SIG-M5 treated with dmso at 0.1 percent for 504 hours (cell line): ENCODE data around the gene SSBP2.

Experiments used
- DNase-seq: peaks from one replicate; lab custom pipeline; 2025; ENCODE audit not compliant: unreplicated experiment; lab: John Stamatoyannopoulos, UW

The SSBP2 gene

DNA sequence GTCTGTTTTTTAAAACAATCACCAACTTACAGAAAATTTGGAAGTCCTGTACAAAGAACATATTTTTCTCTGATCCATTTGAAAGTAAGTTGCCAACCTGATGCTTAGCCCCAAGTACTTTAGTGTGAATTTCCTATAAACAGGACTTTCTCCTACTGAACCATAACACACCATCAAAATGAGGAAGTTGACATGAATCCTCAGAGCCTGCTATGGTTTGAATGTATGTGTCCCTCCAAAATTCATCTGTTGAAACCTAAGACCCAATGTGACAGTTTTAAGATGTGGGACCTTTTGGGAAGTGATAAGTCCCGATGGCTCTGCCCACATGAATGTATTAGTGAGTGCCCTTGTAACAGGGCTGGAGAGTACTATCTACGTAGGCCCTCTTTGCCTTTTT, 350.5 kb downstream of the SSBP2 start:
- DNase-seq: peak; percentile 44

DNA sequence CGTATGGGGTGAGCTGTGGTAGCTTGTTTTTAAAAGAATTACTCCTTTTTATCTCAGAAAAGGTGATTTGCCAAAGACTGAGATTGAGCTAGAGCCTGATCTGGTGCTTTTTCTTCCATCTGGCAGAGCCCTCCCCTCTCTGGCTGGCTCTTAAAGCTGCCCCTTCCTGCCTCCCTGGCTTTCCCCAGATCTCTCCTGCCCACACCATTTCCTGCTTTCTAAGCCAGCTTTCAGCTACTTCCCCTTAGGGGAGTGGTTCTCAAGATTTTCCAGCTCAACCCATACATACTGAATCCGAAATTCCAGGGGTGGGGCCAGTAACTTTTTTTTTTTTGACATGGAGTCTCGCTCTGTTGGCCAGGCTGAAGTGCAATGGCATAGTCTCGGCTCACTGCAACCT, 352.2 kb downstream of the SSBP2 start:
- DNase-seq: no peak

DNA sequence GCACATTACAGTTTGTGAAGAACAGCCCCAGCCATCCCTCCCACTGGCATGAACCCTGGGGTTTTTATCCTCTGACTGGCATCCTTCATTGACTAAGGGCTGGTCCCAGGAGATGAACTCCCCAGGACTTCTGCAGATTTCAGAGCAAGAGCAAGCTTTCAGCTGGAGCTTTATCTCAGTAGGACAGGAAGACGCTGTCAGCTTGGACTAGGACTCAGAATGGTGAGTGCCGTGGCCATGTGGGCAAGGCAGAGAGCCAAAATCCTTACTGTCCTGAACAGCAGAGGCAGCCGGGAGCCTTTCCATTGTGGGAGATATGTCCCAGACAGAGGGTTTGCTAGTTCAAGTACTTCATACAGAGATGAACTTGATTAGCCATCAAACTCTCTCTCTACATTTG, 353.7 kb downstream of the SSBP2 start:
- no peak for DNase-seq

DNA sequence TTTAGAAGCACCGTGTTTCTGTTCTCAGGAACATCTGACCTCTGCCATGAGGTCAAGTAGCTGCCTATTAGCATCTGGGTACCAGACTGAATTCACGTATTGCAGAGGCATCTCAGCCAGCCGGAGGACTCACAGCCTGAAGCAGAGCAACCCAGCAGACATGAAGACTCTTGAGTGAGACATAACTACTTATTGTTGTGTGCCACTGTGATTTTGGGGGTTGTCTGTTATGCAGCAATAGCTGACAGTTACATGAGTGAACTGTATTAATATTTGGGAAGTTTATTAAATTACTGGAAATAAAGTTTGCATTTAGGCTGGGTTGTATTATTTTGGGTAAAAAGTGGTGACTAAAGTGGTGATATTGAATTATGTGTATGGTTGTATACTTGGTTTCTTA, 355.6 kb downstream of the SSBP2 start:
- no peak for DNase-seq

DNA sequence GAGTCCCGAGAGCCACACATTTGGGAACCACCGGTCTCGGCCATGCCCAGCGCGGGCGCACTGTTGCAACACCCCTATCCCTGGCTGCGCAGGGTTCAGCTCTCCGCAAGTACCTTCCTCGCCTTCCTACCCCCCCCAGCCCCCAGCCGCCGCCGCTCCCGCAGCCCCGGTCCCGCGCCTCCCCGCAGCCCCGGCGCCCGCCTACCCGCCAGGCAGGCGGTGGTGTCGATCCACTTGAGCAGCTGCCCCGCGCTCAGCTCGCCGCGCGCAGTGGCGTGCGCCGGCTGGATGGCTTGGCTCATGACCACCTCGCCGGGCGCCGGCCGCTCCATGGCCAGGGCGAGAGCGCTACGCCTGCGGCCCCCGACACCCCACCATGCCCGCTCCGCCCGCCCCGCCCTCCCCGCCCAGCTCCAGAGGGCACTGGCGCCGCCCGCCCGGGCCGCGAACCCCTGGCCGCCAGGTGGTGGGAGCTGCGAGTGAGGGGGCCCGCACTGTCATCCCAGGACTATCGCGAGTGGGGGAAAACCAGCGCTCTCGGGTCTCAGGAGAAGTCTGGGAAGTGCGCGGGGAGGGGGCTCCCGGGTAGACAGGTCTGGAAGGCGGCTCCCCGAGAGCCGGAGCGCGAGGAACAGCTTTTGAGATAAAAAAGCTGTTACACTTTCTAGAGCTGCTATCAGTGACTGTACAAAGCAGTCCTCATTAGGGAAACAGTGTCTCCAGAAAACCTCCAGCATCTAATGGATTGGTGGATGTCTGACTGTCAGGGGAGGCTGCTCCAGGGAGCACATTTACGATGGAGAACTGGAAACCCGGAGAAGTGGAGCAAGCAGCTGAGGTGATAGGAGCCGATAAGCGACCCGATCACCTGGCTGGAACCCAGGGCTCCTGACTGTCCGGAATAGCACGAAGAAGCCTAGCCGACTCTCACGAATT, 356.8 kb downstream of the SSBP2 start, which contains the start of gene ACOT12:
ACOT12 (minus strand) TSS at position 352 of the 936 bp plus-strand sequence; CDS start at position 332, 20 bp downstream.
- DNase-seq: no peak

DNA sequence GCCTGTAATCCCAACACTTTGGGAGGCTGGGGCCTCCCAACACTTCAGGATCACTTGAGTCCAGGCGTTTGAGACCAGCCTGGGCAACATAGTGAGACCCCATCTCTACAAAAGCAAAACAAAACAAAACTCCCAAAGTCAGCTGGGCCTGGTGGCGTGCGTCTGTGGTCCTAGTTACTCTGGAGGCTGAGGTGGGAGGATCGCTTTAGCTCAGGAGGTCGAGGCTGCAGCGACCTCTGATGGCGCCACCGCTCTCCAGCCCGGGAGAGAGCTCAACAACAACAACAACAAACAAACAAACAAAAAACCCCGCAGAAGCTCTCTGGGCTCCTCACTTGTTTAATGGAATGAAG, 357.5 kb downstream of the SSBP2 start:
- no peak for DNase-seq

DNA sequence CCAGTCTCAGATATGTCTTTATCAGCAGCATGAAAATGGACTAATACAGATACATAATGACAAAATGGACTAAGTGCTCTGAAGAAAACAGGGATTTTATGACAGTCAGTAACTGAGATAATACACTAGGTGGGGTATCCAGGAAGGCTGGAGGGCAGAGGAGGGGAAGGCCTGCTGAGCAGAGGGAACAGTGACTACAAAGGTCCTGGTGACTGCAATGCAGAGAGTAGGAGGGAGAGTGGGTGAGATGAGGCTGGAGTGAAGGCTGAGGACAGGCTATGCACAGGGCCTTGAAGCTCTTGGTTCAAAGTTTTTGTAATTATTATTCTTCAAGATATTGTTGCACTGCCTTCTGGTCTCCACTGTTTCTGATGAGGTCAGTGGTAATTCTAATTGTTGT, 361.9 kb downstream of the SSBP2 start:
- DNase-seq: no peak

DNA sequence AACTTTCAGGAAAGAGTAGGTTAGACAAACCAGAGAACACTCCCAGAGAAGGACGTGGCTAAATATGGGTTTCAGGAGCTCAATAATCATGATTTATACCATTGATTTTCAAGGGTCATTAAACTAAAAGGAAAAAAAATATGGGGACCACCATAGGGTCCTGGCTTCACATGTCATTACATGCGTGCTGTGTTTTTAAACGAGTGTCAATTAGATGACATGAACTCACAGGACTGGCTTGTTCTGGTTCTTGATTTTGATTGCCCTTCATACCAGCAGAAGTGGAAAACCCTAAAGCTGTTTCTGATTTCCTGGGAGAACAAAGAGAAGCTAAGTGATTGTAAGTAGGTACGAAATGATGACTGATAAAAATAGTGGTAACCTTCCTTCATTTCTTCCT, 362.7 kb downstream of the SSBP2 start:
- no peak for DNase-seq

DNA sequence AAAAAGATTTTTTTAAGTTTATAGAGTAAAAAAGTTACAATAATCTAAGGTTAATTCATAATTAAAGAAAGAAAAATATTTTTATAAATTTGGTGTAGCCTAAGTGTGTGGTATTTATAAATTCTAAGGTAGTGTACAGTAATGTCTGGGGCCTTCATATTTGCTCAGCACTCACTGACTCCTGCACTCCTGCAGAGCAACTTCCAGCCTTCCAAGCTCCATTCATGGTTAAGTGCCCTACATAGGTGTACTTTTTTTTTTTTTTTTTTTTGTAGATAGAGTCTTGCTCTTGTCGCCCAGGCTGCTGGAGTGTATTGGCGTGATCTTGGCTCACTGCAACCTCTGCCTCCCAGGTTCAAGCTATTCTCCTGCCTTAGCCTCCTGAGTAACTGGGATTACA, 367.0 kb downstream of the SSBP2 start:
- DNase-seq: no peak

DNA sequence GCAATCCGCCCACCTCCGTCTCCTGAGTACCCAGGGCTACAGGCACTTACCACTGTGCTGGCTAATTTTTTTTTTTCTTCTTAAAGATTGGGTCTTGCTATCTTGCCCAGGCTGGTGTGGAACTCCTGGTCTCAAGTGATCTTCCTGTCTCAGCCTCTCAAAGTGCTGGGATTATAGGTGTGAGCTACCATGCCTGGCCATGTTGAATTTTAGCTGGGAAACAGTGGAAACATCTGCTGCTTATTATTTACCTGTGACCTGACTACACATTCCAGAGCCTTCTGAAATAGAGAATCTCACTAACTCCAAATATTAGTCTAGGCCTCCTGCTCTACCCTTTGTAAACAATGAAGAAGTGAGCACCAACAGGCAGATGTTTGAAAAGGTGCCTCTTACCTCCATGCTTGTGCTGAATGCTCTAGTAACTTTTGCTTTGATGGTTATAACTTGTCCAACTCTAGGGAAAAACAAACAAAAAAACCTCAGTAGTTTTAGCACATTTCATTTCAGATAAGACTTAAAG, 379.5 kb downstream of the SSBP2 start:
- DNase-seq: no peak

DNA sequence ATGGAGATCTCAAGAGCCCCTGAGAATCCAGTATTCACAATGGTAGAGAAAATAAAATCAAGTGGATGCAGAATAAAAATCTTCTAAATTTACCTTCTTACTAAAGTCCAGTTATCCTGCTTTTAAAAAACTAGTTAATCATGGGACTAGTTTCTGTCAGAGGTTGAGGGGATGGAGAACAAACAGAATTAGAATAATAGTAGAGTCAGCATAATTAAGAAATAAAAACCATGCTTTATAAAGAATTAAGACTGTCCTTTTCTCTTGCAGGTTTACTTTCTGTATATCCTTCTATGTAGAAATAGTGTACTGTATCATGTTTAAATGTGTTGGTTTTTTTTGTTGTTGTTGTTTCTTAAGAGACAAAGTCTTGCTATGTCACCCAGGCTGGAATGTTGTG, 380.0 kb downstream of the SSBP2 start:
- no peak for DNase-seq

DNA sequence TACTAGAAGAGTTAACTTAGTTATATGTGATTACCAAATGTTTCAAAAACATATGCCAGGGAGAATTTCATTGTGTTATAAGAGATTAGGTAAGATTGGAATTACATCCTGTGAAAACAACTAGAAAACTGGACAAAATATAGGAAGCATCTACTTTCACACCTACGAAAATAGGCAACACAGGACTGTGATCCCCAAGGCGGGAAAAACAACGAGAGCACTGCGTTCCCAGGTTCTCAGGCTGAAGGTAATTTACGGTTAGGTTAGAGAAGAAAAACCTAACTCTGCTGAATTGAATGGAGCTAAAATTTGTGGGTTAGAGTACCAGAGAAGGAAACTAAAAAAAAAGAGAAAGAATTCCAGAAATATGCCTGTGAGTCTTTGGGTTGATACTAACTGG, 385.4 kb downstream of the SSBP2 start:
- no peak for DNase-seq

DNA sequence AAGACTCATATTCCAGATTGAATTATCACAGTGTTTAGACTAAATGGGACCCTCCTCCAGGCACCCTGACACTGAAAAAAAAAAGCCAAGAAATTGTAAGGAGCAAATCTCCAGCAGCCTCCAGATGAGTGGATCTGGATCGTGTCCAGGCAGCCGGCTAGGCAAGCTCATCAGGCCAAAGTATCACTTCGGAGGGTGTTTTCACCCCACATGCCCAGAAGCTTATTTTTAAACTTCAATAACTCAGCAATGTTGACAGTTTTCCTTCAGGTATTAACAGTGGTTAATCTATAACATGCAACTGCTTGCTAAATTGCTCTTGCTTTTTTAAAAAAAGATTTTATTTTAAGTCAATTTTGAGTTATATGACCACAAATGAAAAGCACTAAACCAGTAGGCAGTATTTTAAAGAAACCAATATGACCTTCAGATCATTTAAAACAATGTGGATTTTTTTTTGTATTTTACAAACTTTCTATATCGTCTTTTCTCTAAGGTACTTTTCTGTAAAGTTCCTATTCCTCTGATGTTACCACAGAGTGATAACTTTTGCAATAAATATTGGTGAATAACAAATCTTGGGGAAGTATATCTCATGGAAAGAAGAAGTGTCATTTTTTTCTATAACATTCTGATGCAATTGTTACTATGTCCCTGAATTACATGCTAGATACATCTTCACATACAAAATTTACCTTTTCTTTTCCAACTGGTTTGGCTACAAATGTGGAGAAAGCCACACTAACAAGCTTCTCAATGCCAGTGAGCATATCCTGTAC, 387.6 kb downstream of the SSBP2 start:
- peak; percentile 34 for DNase-seq
